Breast epithelium (tissue), 3 donors: ENCODE data around the gene PON2.

Source experiments
- CTCF ChIP-seq, 3 donors: fragments of 450-650 bp; IDR thresholded peaks; one replicate each; pipeline ENCODE4 v1.5.1; 2016 to 2017; ENCODE audit warnings: antibody characterized with exemption in 3 of 3, mild to moderate bottlenecking in 3 of 3, moderate library complexity in 3 of 3
- POLR2AphosphoS5 ChIP-seq, 3 donors: sonication (generic); formaldehyde crosslinking; IDR thresholded peaks; one replicate each; pipeline ENCODE4 v1.6.1; 2017; ENCODE audit warnings: antibody characterized with exemption in 3 of 3

GRCh38 chr7:95478272-95479037 is 43.6 kb upstream of the PON2 start:
- TF ChIP-seq POLR2AphosphoS5 (IDR thresholded peaks at IDR 0.05) (no peak), CTCF (IDR thresholded peaks at IDR 0.05) (no peak)
